ENCODE measurements around the gene GAPVD1.
A peak's percentile ranks its signal among the peaks of the same experiment; 100 is the strongest.

Gene GAPVD1

DNA sequence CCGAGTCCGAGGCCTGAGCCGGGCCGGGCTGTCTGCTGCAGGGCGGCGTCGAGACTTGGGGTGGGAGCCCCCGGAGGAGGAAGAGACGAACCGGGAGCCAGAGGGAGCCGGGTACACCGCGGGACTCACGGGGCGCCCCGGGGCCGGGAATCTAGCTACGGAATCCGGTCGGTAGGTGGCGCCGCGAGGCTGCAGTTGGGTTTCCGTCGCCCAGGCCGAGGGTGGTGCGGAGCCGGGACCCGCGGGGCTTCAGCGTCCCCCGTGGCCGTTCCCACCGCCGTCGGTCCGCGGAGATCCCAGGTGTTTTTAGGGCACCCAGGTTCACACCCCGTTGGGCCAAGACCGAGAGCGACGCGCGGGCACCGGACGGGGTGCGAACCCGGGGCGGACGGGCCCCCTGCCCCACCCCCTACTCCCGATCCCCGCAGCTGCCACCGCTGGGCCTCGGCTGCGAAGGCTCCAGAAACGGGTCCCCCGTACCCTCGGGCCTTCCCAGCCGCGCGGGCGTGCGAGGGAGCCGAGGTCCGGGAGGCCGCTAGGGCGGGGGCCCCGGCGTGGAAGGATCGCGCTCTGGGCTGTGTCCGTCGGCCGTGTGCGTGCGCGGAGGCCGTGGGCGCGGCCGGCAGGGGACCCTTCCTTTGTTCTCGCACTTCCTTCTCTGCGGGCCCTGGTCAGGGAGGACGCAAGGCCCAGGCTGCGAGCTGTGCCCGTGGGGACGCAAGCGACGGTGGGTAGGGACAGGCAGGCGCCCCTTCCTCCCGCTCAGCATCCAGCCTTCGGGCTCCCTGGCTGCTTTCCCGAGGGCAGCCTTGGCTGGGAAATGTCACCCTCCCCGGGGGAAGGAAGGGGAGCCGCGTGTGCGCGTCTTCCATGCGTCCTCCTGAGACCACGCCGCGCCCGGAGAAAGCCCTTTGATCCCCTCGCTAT, 146.6 kb downstream of the GAPVD1 start:
- DNase-seq, result peak; percentile 53

DNA sequence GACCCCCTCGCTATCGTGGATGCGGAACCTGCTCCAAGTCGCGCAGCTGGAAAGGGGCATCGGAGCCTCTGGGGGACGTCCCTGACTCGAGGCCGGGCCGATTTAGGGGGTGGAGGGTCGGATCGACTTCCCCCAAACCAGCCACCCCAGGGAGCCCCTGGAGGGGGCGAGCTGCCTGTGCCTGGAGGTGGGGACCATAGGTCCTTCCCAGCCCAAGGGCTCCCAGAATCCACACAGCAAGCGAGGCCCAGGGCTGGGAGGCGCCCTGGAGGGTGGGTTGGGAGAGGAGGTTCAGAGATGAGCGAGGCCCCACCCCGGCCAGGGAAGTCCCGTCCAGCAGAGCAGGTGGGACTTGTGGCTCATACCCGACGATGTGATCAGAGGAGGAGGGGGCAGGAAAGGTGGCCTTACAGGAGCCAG, 147.6 kb downstream of the GAPVD1 start:
- DNase-seq, result no peak

DNA sequence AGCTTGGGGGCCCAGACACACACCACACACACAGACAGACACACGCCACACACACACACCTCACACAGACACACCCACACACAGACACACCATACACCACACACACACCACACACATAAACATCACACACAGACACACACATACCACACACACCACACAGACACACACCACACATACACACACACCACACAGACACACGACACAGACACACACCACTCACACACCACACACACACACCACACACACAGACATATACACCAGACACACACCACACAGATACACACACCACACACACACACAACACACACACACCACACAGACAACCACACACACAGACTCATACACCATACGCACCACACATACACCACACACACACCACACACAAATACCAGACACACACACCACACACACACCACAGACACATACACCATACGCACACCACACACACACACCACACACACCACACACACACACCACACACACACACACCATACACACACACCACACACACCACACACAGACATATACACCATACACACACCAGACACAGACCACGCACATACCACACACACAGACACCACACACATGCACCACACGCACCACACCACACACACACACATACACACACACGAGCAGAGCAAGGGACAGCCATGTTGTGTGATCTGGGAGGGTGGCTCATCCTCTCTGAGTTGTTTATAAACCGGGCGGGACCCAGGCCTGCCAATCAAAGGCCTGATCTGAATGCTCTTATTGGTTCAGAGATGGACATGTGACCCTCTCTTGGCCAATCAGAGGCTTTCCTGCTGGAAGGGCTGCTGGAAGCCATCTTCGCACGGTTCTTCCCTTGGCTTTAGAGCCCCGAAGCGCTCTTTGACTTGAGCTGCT, 148.3 kb downstream of the GAPVD1 start:
- DNase-seq, result no peak

DNA sequence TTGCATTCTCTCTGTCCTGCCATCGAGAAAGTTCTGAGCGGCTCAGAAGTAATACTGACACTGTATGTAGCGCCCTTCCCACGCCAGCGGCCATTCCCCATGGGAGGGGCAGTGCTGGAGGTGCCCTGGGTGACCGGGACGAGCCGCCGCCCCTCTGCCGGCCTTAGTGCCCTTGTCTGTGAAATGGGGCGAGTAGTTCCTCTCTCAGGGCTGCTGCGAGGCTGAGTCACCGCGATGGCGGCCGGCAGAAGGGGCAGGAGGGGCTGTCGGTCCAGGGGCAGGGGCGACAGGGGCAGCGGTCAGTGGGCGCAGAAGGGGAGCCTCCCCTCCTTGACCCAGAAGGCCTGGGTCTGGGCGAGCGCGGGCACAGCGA, 148.9 kb downstream of the GAPVD1 start:
- no peak for DNase-seq

- no peak for DNase-seq
Observed at GRCh38 chr9:125411171-125411756, 149.6 kb downstream of the GAPVD1 start.

DNA sequence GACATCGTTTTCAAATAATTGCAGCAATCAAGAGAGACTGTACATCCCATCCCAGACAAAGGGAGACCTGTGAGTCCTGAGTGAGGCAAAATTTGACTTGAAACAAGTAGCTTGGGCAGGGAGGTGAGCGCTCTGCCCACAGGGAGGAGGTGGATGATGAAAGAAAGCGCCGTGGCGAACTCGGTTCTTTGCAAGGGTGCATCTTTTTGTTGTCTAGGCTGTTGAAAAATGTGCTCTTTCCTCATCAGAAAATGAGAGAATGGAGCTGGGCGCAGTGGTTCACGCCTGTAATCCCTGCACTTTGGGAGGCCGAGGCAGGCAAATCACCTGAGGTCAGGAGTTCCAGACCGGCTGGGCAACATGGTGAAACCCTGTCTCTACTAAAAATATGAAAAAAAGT, 150.5 kb downstream of the GAPVD1 start:
- DNase-seq, result no peak

DNA sequence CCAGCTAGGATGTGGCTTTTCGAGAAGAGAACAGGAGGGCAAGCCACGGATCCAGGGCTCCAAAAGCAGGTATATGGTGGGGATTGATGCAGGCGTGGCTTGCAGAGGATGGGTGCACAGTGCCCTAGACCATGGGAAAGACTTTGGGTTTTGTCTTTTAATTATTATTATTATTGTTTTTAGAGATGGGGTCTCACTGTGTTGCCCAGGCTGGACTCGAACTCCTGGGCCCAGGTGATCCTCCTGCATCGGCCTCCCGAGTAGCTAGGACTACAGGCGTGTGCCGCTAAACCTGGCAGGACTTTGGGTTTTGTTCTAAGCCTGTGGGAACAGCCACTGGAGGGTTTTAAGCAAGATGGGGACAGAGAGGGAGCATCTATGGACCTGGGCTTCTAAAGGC, 152.0 kb downstream of the GAPVD1 start:
- no peak for DNase-seq

GRCh38 chr9:125415583-125416460, 154.2 kb downstream of the GAPVD1 start:
- DNase-seq, result no peak

- DNase-seq, result no peak
Observed at GRCh38 chr9:125416517-125416916, 154.9 kb downstream of the GAPVD1 start.

All from NCI-H1105 treated with DMSO at 0.1 percent for 48 hours (cell line).